RWPE1 (cell line): Measurements from ENCODE around the gene FLRT1.
A peak's percentile ranks its signal among the peaks of the same experiment; 100 is the strongest.

Experiments used
- CTCF ChIA-PET: fragments of 350-600 bp; sonication (Branson Sonifier 250); formaldehyde crosslinking; extraction: SDS; loops from one replicate; lab custom pipeline; 2021; lab: Yijun Ruan, JAX
- POLR2A ChIA-PET: fragments of 400-600 bp; formaldehyde crosslinking; extraction: SDS; loops from one replicate; lab custom pipeline; 2020; ENCODE audit warnings: antibody characterized with exemption; ENCODE audit not compliant: low non-redundant PET; lab: Yijun Ruan, JAX
- DNase-seq: peaks from one replicate; pipeline ENCODE4 v3.0.0; 2012; ENCODE audit warnings: low spot score
- H3K27ac ChIP-seq: fragments of 450-650 bp; 2 replicates; pipeline ENCODE4 v1.5.1; 2017
- CTCF ChIP-seq: fragments of 450-650 bp; conservative IDR thresholded peaks from 2 replicates; pipeline ENCODE4 v1.5.1; 2017; ENCODE audit warnings: low read depth, mild to moderate bottlenecking

FLRT1 gene

GRCh38 chr11:64039012-64039665 is 3.4 kb downstream of the FLRT1 start:
- no peak for DNase-seq
- ChIA-PET POLR2A (no interaction called here), CTCF (interaction anchor here (0.6 kb wide), 1 partner anchor 110 kb away, joined by 3 read pairs; no protein-coding TSS in a partner anchor)
- TF ChIP-seq CTCF = no peak
- H3K27ac ChIP-seq = no peak overlapping the region; the same call in 1 of the 2 replicates

- POLR2A ChIA-PET = no interaction called here
- no peak for DNase-seq
- no peak overlapping the region for H3K27ac ChIP-seq
- CTCF ChIA-PET = interaction anchor here (0.7 to 1.1 kb wide), 2 partner anchors 14 to 106 kb away, joined by 4 read pairs; no protein-coding TSS in a partner anchor
- peak; percentile 26; the same call in 1 of the 2 replicates for TF ChIP-seq CTCF
Measured at GRCh38 chr11:64040684-64041322, 5.1 kb downstream of the FLRT1 start.

GRCh38 chr11:64041846-64042245 is 6.1 kb downstream of the FLRT1 start:
- TF ChIP-seq CTCF = no peak
- DNase-seq = no peak
- H3K27ac ChIP-seq = no peak overlapping the region
- ChIA-PET CTCF (interaction anchor here (0.6 to 0.7 kb wide), 3 partner anchors 105 to 1005 kb away, joined by 3 to 5 read pairs (median 4); no protein-coding TSS in a partner anchor), POLR2A (no interaction called here)

- no peak for DNase-seq
- ChIA-PET CTCF (interaction anchor here (0.6 kb wide), 1 partner anchor 1004 kb away, joined by 3 read pairs; no protein-coding TSS in a partner anchor), POLR2A (no interaction called here)
- TF ChIP-seq CTCF = no peak
- H3K27ac ChIP-seq = no peak overlapping the region
Measured at GRCh38 chr11:64042301-64042700, 6.6 kb downstream of the FLRT1 start.

- no peak for TF ChIP-seq CTCF
- POLR2A ChIA-PET = interaction anchor here (0.6 kb wide), 1 partner anchor 41 kb away, joined by 3 read pairs; no protein-coding TSS in a partner anchor
- no peak overlapping the region for H3K27ac ChIP-seq
- DNase-seq = no peak
- CTCF ChIA-PET = interaction anchor here (0.7 kb wide), 1 partner anchor 79 kb away, joined by 5 read pairs; no protein-coding TSS in a partner anchor
Measured at GRCh38 chr11:64043545-64043944, 7.8 kb downstream of the FLRT1 start.

GRCh38 chr11:64044730-64045393 is 9.1 kb downstream of the FLRT1 start:
- ChIA-PET POLR2A (no interaction called here), CTCF (interaction anchor here (0.7 kb wide), 2 partner anchors 26 to 141 kb away, joined by 4 read pairs; no protein-coding TSS in a partner anchor)
- no peak for TF ChIP-seq CTCF
- DNase-seq = no peak
- H3K27ac ChIP-seq = no peak overlapping the region
